Psoas muscle (tissue), 8 donors: ENCODE results near the gene RAPH1. TPM values are rescaled to one million over a fixed set of nuclear protein-coding genes. Genes with fewer than 3 reads are reported as not detected.

Source experiments
- ATAC-seq, 4 donors: fragments of 200-7000 bp; cut with Tn5 transposase; one replicate each; pipeline ENCODE4 v1.9.1; 2020; ENCODE audit warnings: moderate library complexity in 3 of 4, mild to moderate bottlenecking in 2 of 4
- DNase-seq, 2 donors: peaks; one replicate each; pipeline ENCODE4 v3.0.0-alpha.2; 2020
- H3K27ac ChIP-seq: fragments of 200-600 bp; one replicate; pipeline ENCODE4 v1.8.0; 2022
- H3K27me3 ChIP-seq, 3 donors: fragments of 200-600 bp in 1 of 3; one replicate each; pipeline versions ENCODE4 v1.6.1 to v1.8.0; 2013 to 2022; ENCODE audit warnings: low read length in 2 of 3, mild to moderate bottlenecking in 2 of 3, moderate library complexity in 1 of 3; ENCODE audit not compliant: insufficient read depth in 3 of 3
- H3K36me3 ChIP-seq, 2 donors: fragments of 200-600 bp in 1 of 2; one replicate each; pipeline versions ENCODE4 v1.6.1 to v1.8.0; 2013 to 2022; ENCODE audit warnings: low read depth in 1 of 2, mild to moderate bottlenecking in 1 of 2, moderate library complexity in 1 of 2; ENCODE audit not compliant: insufficient read depth in 1 of 2
- H3K4me1 ChIP-seq: fragments of 200-600 bp; one replicate; pipeline ENCODE4 v1.8.0; 2022
- H3K4me3 ChIP-seq: fragments of 200-600 bp; one replicate; pipeline ENCODE4 v1.8.0; 2022; ENCODE audit warnings: mild to moderate bottlenecking
- H3K9me3 ChIP-seq: fragments of 200-600 bp; one replicate; pipeline ENCODE4 v1.8.0; 2022
- WGBS, 3 donors: extraction: QIAGEN DNeasy Blood & Tissue Kit; methylation state at CpG; one replicate each; pipeline versions ENCODE4 v1.1.6 to v1.1.7; 2013; 5-methylcytosine and 5-hydroxymethylcytosine counted together
- intact Hi-C, 2 donors: fragments of 100-400 bp; cut with DNase I; formaldehyde crosslinking; loops; one replicate each; pipeline versions ENCODE4 v1.11.0 to v1.14.2; 2022
- polyA plus RNA-seq, 3 donors: library from polyadenylated mRNA; stranded (reverse); fragments of 200-250 nt; gene quantifications; one replicate each; pipeline ENCODE4 v1.2.3, GENCODE V29; 2013
- total RNA-seq, 4 donors: library from RNA; stranded (reverse); fragmentation: NEBNext Ultra II Directional in 2 of 4; extraction: Animal tissue kit (Norgen Biotek cat#: 25700) in 2 of 4; gene quantifications; one replicate each; pipeline versions ENCODE4 v1.2.1 to v1.2.4, GENCODE V29; 2021 to 2023
- TF ChIP-seq, protein P1 (sequence below): fragments of 200-600 bp; IDR thresholded peaks from one replicate; pipeline ENCODE4 v1.8.0; 2022; ENCODE audit warnings: antibody characterized with exemption
- donor health status: healthy with polysubstance abuse.
- donor health status: DM: no; HTN: no; CAD: no; lungs with moderate emphysema.
- donor health status: Bipolar disorder and iron deficiency.
- donor health status: healthy.
- donor health status: DM: yes; HTN: yes; CAD: no.
- donor health status: DM: no; HTN: no; CAD: no.
- donor health status: DM: no; HTN: no; CAD: no.
- donor health status: DM: yes; HTN: yes; CAD: no.

The RAPH1 gene
- total and polyA plus RNA-seq, 7 donors, result 4.3 to 47.6 (median 21.9) TPM

GRCh38 chr2:203400805-203401585 is 134.1 kb downstream of the RAPH1 start:
- Histone ChIP-seq H3K4me1 (peaks cover 3% of the 10 kb centered on the region), H3K27ac (no peak overlapping the region), H3K4me3 (no peak overlapping the region), H3K36me3 (peaks cover 0 to 19% of the 10 kb centered on the region in 2 donors), H3K9me3 (no peaks in the 10 kb centered on the region), H3K27me3 (no peaks in the 10 kb centered on the region)
- ATAC-seq (no peak), DNase-seq (no peak)
- WGBS, 3 donors, result 96 to 100% (median 98%) methylated on average over 2 of the region's 2 CpGs
- intact Hi-C loops, result no loop called here
- TF ChIP-seq, protein P1, sequence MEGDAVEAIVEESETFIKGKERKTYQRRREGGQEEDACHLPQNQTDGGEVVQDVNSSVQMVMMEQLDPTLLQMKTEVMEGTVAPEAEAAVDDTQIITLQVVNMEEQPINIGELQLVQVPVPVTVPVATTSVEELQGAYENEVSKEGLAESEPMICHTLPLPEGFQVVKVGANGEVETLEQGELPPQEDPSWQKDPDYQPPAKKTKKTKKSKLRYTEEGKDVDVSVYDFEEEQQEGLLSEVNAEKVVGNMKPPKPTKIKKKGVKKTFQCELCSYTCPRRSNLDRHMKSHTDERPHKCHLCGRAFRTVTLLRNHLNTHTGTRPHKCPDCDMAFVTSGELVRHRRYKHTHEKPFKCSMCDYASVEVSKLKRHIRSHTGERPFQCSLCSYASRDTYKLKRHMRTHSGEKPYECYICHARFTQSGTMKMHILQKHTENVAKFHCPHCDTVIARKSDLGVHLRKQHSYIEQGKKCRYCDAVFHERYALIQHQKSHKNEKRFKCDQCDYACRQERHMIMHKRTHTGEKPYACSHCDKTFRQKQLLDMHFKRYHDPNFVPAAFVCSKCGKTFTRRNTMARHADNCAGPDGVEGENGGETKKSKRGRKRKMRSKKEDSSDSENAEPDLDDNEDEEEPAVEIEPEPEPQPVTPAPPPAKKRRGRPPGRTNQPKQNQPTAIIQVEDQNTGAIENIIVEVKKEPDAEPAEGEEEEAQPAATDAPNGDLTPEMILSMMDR, result no peak

DNA sequence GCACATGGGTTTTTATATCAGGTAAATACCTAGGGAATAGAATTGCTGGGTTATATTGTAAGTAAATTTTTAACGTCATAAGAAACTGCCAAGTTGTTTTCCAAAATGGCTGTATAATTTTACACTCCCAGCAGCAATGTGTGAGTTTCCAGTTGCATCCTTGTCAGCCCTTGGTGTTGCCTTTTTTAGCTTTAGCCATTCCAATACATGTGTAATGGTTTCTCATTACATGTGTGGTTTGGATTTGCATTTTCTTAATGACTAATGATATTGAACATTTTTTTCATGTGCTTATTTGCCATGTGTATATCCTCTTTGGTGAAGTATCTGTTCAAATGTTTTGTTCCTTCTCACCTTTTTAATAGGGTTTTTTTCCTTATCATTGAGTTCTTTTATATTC is 136.1 kb downstream of the RAPH1 start:
- ATAC-seq, result no peak
- Histone ChIP-seq H3K27me3 (no peaks in the 10 kb centered on the region), H3K4me3 (no peak overlapping the region), H3K36me3 (peaks cover 0 to 23% of the 10 kb centered on the region in 2 donors), H3K9me3 (no peaks in the 10 kb centered on the region), H3K4me1 (no peaks in the 10 kb centered on the region), H3K27ac (no peak overlapping the region)
- intact Hi-C loops, result no loop called here
- TF ChIP-seq, protein P1, result no peak
- WGBS, 3 donors, result 43 to 79% (median 54%) methylated on average over 1 of the region's 1 CpG
- DNase-seq, result no peak

GRCh38 chr2:203396667-203397066 is 138.4 kb downstream of the RAPH1 start:
- DNase-seq, result no peak
- peak in 1 of 4 donors; percentile 56 for ATAC-seq
- WGBS, 3 donors, result 45 to 55% (median 53%) methylated on average over 1 of the region's 1 CpG
- intact Hi-C loops, result no loop called here
- Histone ChIP-seq H3K27ac (no peak overlapping the region), H3K9me3 (no peaks in the 10 kb centered on the region), H3K4me1 (no peaks in the 10 kb centered on the region), H3K27me3 (no peaks in the 10 kb centered on the region), H3K36me3 (peaks cover 0 to 9% of the 10 kb centered on the region in 2 donors), H3K4me3 (no peak overlapping the region)
- TF ChIP-seq, protein P1, result no peak

GRCh38 chr2:203395858-203396257 is 139.2 kb downstream of the RAPH1 start:
- ATAC-seq (peak in 2 of 4 donors; percentile 40 to 80), DNase-seq (no peak)
- H3K27ac ChIP-seq, result no peak overlapping the region
- WGBS, 3 donors, result 96 to 98% (median 97%) methylated on average over 2 of the region's 2 CpGs
- H3K4me1 ChIP-seq, result no peaks in the 10 kb centered on the region
- H3K4me3 ChIP-seq, result no peak overlapping the region
- intact Hi-C loops, result no loop called here
- no peaks in the 10 kb centered on the region for H3K9me3 ChIP-seq
- H3K36me3 ChIP-seq, result peaks cover 0 to 9% of the 10 kb centered on the region in 2 donors
- no peaks in the 10 kb centered on the region for H3K27me3 ChIP-seq
- TF ChIP-seq, protein P1, result no peak
